ENCODE results near the gene TMEM176B.

The TMEM176B gene

GRCh38 chr7:150766334-150766709 is 33.8 kb downstream of the TMEM176B start:
- in situ Hi-C loops (cut with HindIII; ENCODE audit: low pct_ligation_motif_present, low pct_unique_long_range_greater_than_20kb, low sequenced_read_pairs) = no loop called here
- no peak for DNase-seq

GRCh38 chr7:150759479-150759878 is 40.7 kb downstream of the TMEM176B start:
- DNase-seq = no peak
- in situ Hi-C loops (cut with HindIII; ENCODE audit: low pct_ligation_motif_present, low pct_unique_long_range_greater_than_20kb, low sequenced_read_pairs) = no loop called here

- in situ Hi-C loops (cut with HindIII; ENCODE audit: low pct_ligation_motif_present, low pct_unique_long_range_greater_than_20kb, low sequenced_read_pairs) = no loop called here
- DNase-seq = peak; percentile 55
These were observed 43.3 kb downstream of the TMEM176B start for GRCh38 chr7:150756858-150757257.

GRCh38 chr7:150756166-150756565 is 44.0 kb downstream of the TMEM176B start:
- in situ Hi-C loops (cut with HindIII; ENCODE audit: low pct_ligation_motif_present, low pct_unique_long_range_greater_than_20kb, low sequenced_read_pairs) = no loop called here
- DNase-seq = no peak

- DNase-seq = no peak
- in situ Hi-C loops (cut with HindIII; ENCODE audit: low pct_ligation_motif_present, low pct_unique_long_range_greater_than_20kb, low sequenced_read_pairs) = no loop called here
These were observed 44.6 kb downstream of the TMEM176B start for GRCh38 chr7:150755473-150756099.

- in situ Hi-C loops (cut with HindIII; ENCODE audit: low pct_ligation_motif_present, low pct_unique_long_range_greater_than_20kb, low sequenced_read_pairs) = no loop called here
- DNase-seq = no peak
These were observed 45.2 kb downstream of the TMEM176B start for GRCh38 chr7:150754951-150755350.

- DNase-seq = peak; percentile 33
- in situ Hi-C loops (cut with HindIII; ENCODE audit: low pct_ligation_motif_present, low pct_unique_long_range_greater_than_20kb, low sequenced_read_pairs) = no loop called here
These were observed 46.1 kb downstream of the TMEM176B start for GRCh38 chr7:150753826-150754603.

GRCh38 chr7:150753239-150753638 is 46.9 kb downstream of the TMEM176B start:
- in situ Hi-C loops (cut with HindIII; ENCODE audit: low pct_ligation_motif_present, low pct_unique_long_range_greater_than_20kb, low sequenced_read_pairs) = no loop called here
- DNase-seq = no peak

GRCh38 chr7:150751702-150752101 is 48.5 kb downstream of the TMEM176B start:
- in situ Hi-C loops (cut with HindIII; ENCODE audit: low pct_ligation_motif_present, low pct_unique_long_range_greater_than_20kb, low sequenced_read_pairs) = no loop called here
- no peak for DNase-seq

- no peak for DNase-seq
- in situ Hi-C loops (cut with HindIII; ENCODE audit: low pct_ligation_motif_present, low pct_unique_long_range_greater_than_20kb, low sequenced_read_pairs) = no loop called here
These were observed 51.8 kb downstream of the TMEM176B start for GRCh38 chr7:150748376-150748775.

- in situ Hi-C loops (cut with HindIII; ENCODE audit: low pct_ligation_motif_present, low pct_unique_long_range_greater_than_20kb, low sequenced_read_pairs) = no loop called here
- no peak for DNase-seq
These were observed 53.2 kb downstream of the TMEM176B start for GRCh38 chr7:150746921-150747320.

GRCh38 chr7:150745876-150746275 is 54.3 kb downstream of the TMEM176B start:
- in situ Hi-C loops (cut with HindIII; ENCODE audit: low pct_ligation_motif_present, low pct_unique_long_range_greater_than_20kb, low sequenced_read_pairs) = no loop called here
- no peak for DNase-seq

- DNase-seq = no peak
- in situ Hi-C loops (cut with HindIII; ENCODE audit: low pct_ligation_motif_present, low pct_unique_long_range_greater_than_20kb, low sequenced_read_pairs) = no loop called here
These were observed 55.1 kb downstream of the TMEM176B start for GRCh38 chr7:150745086-150745485.

GRCh38 chr7:150744041-150744656 is 56.0 kb downstream of the TMEM176B start:
- DNase-seq = no peak
- in situ Hi-C loops (cut with HindIII; ENCODE audit: low pct_ligation_motif_present, low pct_unique_long_range_greater_than_20kb, low sequenced_read_pairs) = no loop called here

GRCh38 chr7:150742286-150742968 is 57.7 kb downstream of the TMEM176B start:
- in situ Hi-C loops (cut with HindIII; ENCODE audit: low pct_ligation_motif_present, low pct_unique_long_range_greater_than_20kb, low sequenced_read_pairs) = no loop called here
- DNase-seq = no peak

Data from ACHN (cell line).